Hepatocyte (in vitro differentiated cells): ENCODE results near the gene FAF1.

ENCODE experiments used
- EZH2 ChIP-seq: fragments of 200-600 bp; sonication (generic); IDR thresholded peaks from 2 replicates; pipeline ENCODE4 v1.6.1; 2016; ENCODE audit warnings: antibody characterized with exemption, mild to moderate bottlenecking, borderline replicate concordance
- EZH2phosphoT487 ChIP-seq: fragments of 200-600 bp; sonication (generic); IDR thresholded peaks from one replicate; pipeline ENCODE4 v1.6.1; 2018; ENCODE audit warnings: antibody characterized with exemption, mild to moderate bottlenecking, low read depth, moderate library complexity; ENCODE audit not compliant: unreplicated experiment, severe bottlenecking
- TF ChIP-seq, protein P1 (sequence below): fragments of 200-600 bp; sonication (generic); IDR thresholded peaks from 2 replicates; pipeline ENCODE4 v1.5.1; 2016; ENCODE audit warnings: antibody characterized with exemption, mild to moderate bottlenecking; ENCODE audit not compliant: poor library complexity

DNA sequence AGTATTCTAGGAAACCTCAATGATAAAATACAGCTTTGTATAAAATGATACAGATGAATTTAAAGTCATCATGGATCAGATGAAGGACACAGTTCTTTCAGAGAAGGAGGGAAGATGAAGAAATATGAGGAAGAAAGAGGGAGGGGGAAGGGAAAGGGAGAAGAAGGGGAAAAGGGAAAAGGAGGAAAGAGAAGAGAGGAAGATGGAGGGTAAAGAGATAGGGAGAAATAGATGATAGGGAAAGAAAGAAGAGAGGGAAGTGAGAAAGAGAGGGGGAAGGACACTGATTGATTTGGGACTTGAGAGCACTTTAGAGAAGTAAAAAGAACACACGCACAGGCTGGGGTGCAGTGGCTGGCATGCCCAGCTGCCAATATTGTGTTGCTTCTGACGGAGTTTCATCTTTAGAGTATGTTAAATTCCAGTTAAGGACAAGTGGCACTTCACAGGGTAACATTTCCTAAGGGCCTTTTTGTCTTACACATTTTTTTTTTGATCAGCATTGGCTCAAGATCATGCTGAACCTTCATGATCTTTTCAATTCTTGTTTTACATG, 300.9 kb downstream of the FAF1 start:
- TF ChIP-seq, protein P1, sequence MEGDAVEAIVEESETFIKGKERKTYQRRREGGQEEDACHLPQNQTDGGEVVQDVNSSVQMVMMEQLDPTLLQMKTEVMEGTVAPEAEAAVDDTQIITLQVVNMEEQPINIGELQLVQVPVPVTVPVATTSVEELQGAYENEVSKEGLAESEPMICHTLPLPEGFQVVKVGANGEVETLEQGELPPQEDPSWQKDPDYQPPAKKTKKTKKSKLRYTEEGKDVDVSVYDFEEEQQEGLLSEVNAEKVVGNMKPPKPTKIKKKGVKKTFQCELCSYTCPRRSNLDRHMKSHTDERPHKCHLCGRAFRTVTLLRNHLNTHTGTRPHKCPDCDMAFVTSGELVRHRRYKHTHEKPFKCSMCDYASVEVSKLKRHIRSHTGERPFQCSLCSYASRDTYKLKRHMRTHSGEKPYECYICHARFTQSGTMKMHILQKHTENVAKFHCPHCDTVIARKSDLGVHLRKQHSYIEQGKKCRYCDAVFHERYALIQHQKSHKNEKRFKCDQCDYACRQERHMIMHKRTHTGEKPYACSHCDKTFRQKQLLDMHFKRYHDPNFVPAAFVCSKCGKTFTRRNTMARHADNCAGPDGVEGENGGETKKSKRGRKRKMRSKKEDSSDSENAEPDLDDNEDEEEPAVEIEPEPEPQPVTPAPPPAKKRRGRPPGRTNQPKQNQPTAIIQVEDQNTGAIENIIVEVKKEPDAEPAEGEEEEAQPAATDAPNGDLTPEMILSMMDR = no peak
- no peak for TF ChIP-seq EZH2
- no peak for TF ChIP-seq EZH2phosphoT487
